HepG2 (cell line): ENCODE data around the gene VSNL1. TPM values are rescaled to one million over a fixed set of nuclear protein-coding genes. Genes with fewer than 3 reads are reported as not detected.
A peak's percentile ranks its signal among the peaks of the same experiment; 100 is the strongest.

Experiments
- FLYWCH1 ChIP-seq: sonication (generic); formaldehyde crosslinking; IDR thresholded peaks from 2 replicates; pipeline ENCODE4 v1.8.1; 2023; ENCODE audit warnings: mild to moderate bottlenecking, missing genetic modification reagents
- FOXO1 ChIP-seq: sonication (generic); formaldehyde crosslinking; IDR thresholded peaks from 2 replicates; pipeline ENCODE4 v1.4.0; 2020; ENCODE audit warnings: missing genetic modification reagents
- KAT7 ChIP-seq: IDR thresholded peaks from 2 replicates; pipeline ENCODE4 v1.6.1; 2018; ENCODE audit warnings: borderline replicate concordance, missing compliant biosample characterization
- LCORL ChIP-seq, 2 experiments: fragments of 450-650 bp in 1 of 2; sonication (generic) in 1 of 2; formaldehyde crosslinking in 1 of 2; IDR thresholded peaks; 2 replicates each; pipeline versions ENCODE4 v1.5.0 to v1.6.1; 2017 to 2020; ENCODE audit warnings: antibody characterized with exemption in 1 of 2, missing genetic modification reagents in 1 of 2
- MIER3 ChIP-seq: IDR thresholded peaks from 2 replicates; pipeline ENCODE4 v1.6.1; 2016; ENCODE audit warnings: missing compliant biosample characterization, borderline replicate concordance
- MZF1 ChIP-seq: sonication (generic); formaldehyde crosslinking; IDR thresholded peaks from 2 replicates; pipeline ENCODE4 v1.8.1; 2023; ENCODE audit warnings: mild to moderate bottlenecking, missing genetic modification reagents, borderline replicate concordance
- NBN ChIP-seq: fragments of 450-650 bp; conservative IDR thresholded peaks from 2 replicates; pipeline ENCODE4 v1.6.1; 2017
- NFATC3 ChIP-seq: sonication (generic); formaldehyde crosslinking; IDR thresholded peaks from 2 replicates; pipeline ENCODE4 v1.5.1; 2020; ENCODE audit warnings: mild to moderate bottlenecking, missing genetic modification reagents
- PITX1 ChIP-seq: sonication (generic); formaldehyde crosslinking; IDR thresholded peaks from 2 replicates; pipeline ENCODE4 v1.5.1; 2020; ENCODE audit warnings: mild to moderate bottlenecking, missing genetic modification reagents
- POGK ChIP-seq: sonication (generic); formaldehyde crosslinking; conservative IDR thresholded peaks from 2 replicates; pipeline ENCODE4 v1.8.0; 2022; ENCODE audit warnings: mild to moderate bottlenecking, moderate library complexity, missing genetic modification reagents
- SMC3 ChIP-seq: IDR thresholded peaks from 2 replicates; pipeline ENCODE4 v1.6.1; 2011; ENCODE audit warnings: low read length, improper control_type of control experiment
- TBL1XR1 ChIP-seq: fragments of 150-350 bp; IDR thresholded peaks from 2 replicates; pipeline ENCODE4 v1.6.1; 2014; ENCODE audit warnings: borderline replicate concordance, low read length; ENCODE audit not compliant: partially characterized antibody
- TSC22D2 ChIP-seq: sonication (generic); formaldehyde crosslinking; IDR thresholded peaks from 2 replicates; pipeline ENCODE4 v1.5.1; 2020; ENCODE audit warnings: missing genetic modification reagents, mild to moderate bottlenecking, borderline replicate concordance
- ZBTB26 ChIP-seq: IDR thresholded peaks from 2 replicates; pipeline ENCODE4 v1.6.1; 2016; ENCODE audit warnings: missing compliant biosample characterization, missing genetic modification reagents, borderline replicate concordance
- ZNF546 ChIP-seq: sonication (generic); formaldehyde crosslinking; conservative IDR thresholded peaks from 2 replicates; pipeline ENCODE4 v1.8.1; 2023; ENCODE audit warnings: mild to moderate bottlenecking, missing genetic modification reagents
- ZNF576 ChIP-seq: sonication (generic); formaldehyde crosslinking; IDR thresholded peaks from 2 replicates; pipeline ENCODE4 v1.4.0; 2020; ENCODE audit warnings: mild to moderate bottlenecking, missing genetic modification reagents
- ZNF597 ChIP-seq: sonication (generic); formaldehyde crosslinking; IDR thresholded peaks from 2 replicates; pipeline ENCODE4 v1.5.0; 2020; ENCODE audit warnings: missing genetic modification reagents
- ZNF646 ChIP-seq: sonication (generic); formaldehyde crosslinking; IDR thresholded peaks from 2 replicates; pipeline ENCODE4 v1.9.0; 2021; ENCODE audit warnings: mild to moderate bottlenecking, missing genetic modification reagents
- ZNF766 ChIP-seq: sonication (generic); formaldehyde crosslinking; IDR thresholded peaks from 2 replicates; pipeline ENCODE4 v1.5.0; 2020; ENCODE audit warnings: missing genetic modification reagents, borderline replicate concordance
- polyA plus RNA-seq, 8 experiments: library from polyadenylated mRNA; depleted of rRNA in 3 of 8; stranded (reverse) in 7 of 8; unstranded in 1 of 8; fragments of >200 nt; fragmentation: Illumina TruSeq in 4 of 8; extraction: Trizol in 4 of 8; gene quantifications; 2 replicates each; pipeline versions ENCODE4 v1.2.1 to v1.2.3, GENCODE V29; 2011 to 2016; ENCODE audit warnings: low read depth in 4 of 8, missing spikeins in 1 of 8, mixed read lengths in 1 of 8; ENCODE audit not compliant: insufficient read depth in 1 of 8
- total RNA-seq, 5 experiments: library from RNA; depleted of rRNA; stranded (reverse); fragments of >200 nt; fragmentation: Illumina TruSeq; extraction: Trizol; gene quantifications; 2 replicates each; pipeline ENCODE4 v1.2.3, GENCODE V29; 2016; ENCODE audit warnings: low read depth in 1 of 5

VSNL1 gene
- total and polyA plus RNA-seq, 2 of the 13 experiments (the other 11 are each of a cell fraction or from before 2014, with no cell fraction given), result 63.2 to 95.9 TPM

- TF ChIP-seq NBN (no peak), TSC22D2 (CRISPR knock-in tag) (no peak), ZNF546 (no peak), NFATC3 (no peak), ZNF576 (CRISPR knock-in tag) (no peak), ZNF646 (CRISPR knock-in tag) (no peak), MZF1 (CRISPR knock-in tag) (no peak), ZBTB26 (CRISPR knock-in tag) (peak; percentile 62; the same call in 1 of the 2 replicates), SMC3 (no peak), ZNF766 (CRISPR knock-in tag) (no peak), ZNF597 (CRISPR knock-in tag) (no peak), TBL1XR1 (no peak), MIER3 (CRISPR knock-in tag) (no peak), KAT7 (CRISPR knock-in tag) (no peak), POGK (CRISPR knock-in tag) (no peak), PITX1 (CRISPR knock-in tag) (no peak), LCORL (IDR thresholded peaks at IDR 0.05) (no peak), LCORL (CRISPR knock-in tag; IDR thresholded peaks at IDR 0.05) (no peak), FOXO1 (CRISPR knock-in tag) (0 out of 2 replicates have a peak, but pooled peaks have one; percentile 10), FLYWCH1 (no peak)
Observed at GRCh38 chr2:17584689-17585088, 44.2 kb downstream of the VSNL1 start (continued).
